ENCODE results near the gene DESI1. TPM values are rescaled to one million over a fixed set of nuclear protein-coding genes. Genes with fewer than 3 reads are reported as not detected.
"Not testable (repeated sequence)": the region's sequence is repeated elsewhere in the genome, so short reads cannot be mapped to it uniquely, and the experiment has no call there.

DESI1 gene
- total RNA-seq, 1 donor from 2014 or later: 29.0 TPM

- no peak for DNase-seq (ENCODE audit: low spot score)
Measured at GRCh38 chr22:41561788-41562187, 59.1 kb downstream of the DESI1 start.

GRCh38 chr22:41561335-41561734 is 59.5 kb downstream of the DESI1 start:
- no peak for DNase-seq (ENCODE audit: low spot score)

- DNase-seq (ENCODE audit: low spot score): no peak
Measured at GRCh38 chr22:41560095-41560471, 60.8 kb downstream of the DESI1 start.

- not testable (repeated sequence) for DNase-seq (ENCODE audit: low spot score)
Measured at GRCh38 chr22:41558241-41558630, 62.6 kb downstream of the DESI1 start.

- no peak for DNase-seq (ENCODE audit: low spot score)
Measured at GRCh38 chr22:41557401-41558240, 63.2 kb downstream of the DESI1 start.

- DNase-seq (ENCODE audit: low spot score): no peak
Measured at GRCh38 chr22:41556561-41556960, 64.3 kb downstream of the DESI1 start.

- DNase-seq (ENCODE audit: low spot score): no peak
Measured at GRCh38 chr22:41555325-41555982, 65.4 kb downstream of the DESI1 start.

- DNase-seq (ENCODE audit: low spot score): no peak
Measured at GRCh38 chr22:41551877-41552582, 68.8 kb downstream of the DESI1 start.

GRCh38 chr22:41550952-41551491 is 69.8 kb downstream of the DESI1 start:
- DNase-seq (ENCODE audit: low spot score): no peak

- no peak for DNase-seq (ENCODE audit: low spot score)
Measured at GRCh38 chr22:41548830-41549211, 72.0 kb downstream of the DESI1 start.

Other genes with a start within 250 kb of the DESI1 start
- gene TEF, start 239.1 kb downstream of the DESI1 start, total RNA-seq: 15.6 TPM
- 82.4 TPM for gene TOB2, start 174.2 kb downstream of the DESI1 start, total RNA-seq
- 35.9 TPM for gene PHF5A, start 152.4 kb downstream of the DESI1 start, total RNA-seq
- gene ACO2, start 151.9 kb downstream of the DESI1 start, total RNA-seq: 109 TPM
- 57.5 TPM for gene POLR3H, start 76.6 kb downstream of the DESI1 start, total RNA-seq
- gene CSDC2, start 60.0 kb downstream of the DESI1 start, total RNA-seq: 1.7 TPM
- gene PMM1, start 31.2 kb downstream of the DESI1 start, total RNA-seq: 51.4 TPM
- 173 TPM for gene XRCC6, start 252 bp upstream of the DESI1 start, total RNA-seq
- gene SNU13, start 67.8 kb upstream of the DESI1 start, total RNA-seq: 116 TPM
- 2.2 TPM for gene MEI1, start 78.5 kb upstream of the DESI1 start, total RNA-seq
- 4.1 TPM for gene CCDC134, start 179.6 kb upstream of the DESI1 start, total RNA-seq
- gene SREBF2, start 212.1 kb upstream of the DESI1 start, total RNA-seq: 35.9 TPM

Measured in mesenteric fat pad (tissue), 1 donor.